Measurements from ENCODE around the gene ASB3. TPM values are rescaled to one million over a fixed set of nuclear protein-coding genes. Genes with fewer than 3 reads are reported as not detected.
"Not testable (repeated sequence)": the region's sequence is repeated elsewhere in the genome, so short reads cannot be mapped to it uniquely, and the experiment has no call there.

Gene ASB3
- total RNA-seq: 10 to 100 TPM; 29.6 to 31.7 TPM

- peak; percentile 95 for ATAC-seq (replicated peaks in 1 of 2)
- no peaks in the 10 kb centered on the region for H3K9me3 Mint-ChIP-seq
- H3K4me1 Mint-ChIP-seq (ENCODE audit: low read depth): peaks cover 52% of the 10 kb centered on the region
Observed at GRCh38 chr2:53786705-53787613, at the start of gene ASB3, which contains the start of gene ERLEC1. TSS of gene ASB3 (minus strand) at chr2:53786953. CDS start at chr2:53765572, 21,381 bp downstream. TSS of gene ERLEC1 (plus strand) at chr2:53787044. CDS start at chr2:53787211, 167 bp downstream.

GRCh38 chr2:53829980-53830290, 43.2 kb upstream of the ASB3 start:
- H3K36me3 Mint-ChIP-seq (ENCODE audit: insufficient read depth in 2 of 2); DNase-seq; H3K27ac Mint-ChIP-seq; H3K27me3 Mint-ChIP-seq (ENCODE audit: low read depth); H3K9me3 Mint-ChIP-seq; H3K4me3 Mint-ChIP-seq; ATAC-seq (replicated peaks in 1 of 2); H3K4me1 Mint-ChIP-seq (ENCODE audit: low read depth): not testable (repeated sequence)

More at GRCh38 chr2:53786705-53787613, at the start of gene ASB3, which contains the start of gene ERLEC1:
- H3K4me3 Mint-ChIP-seq: peak within 1 kb of the TSS; percentile 96 to 99
- H3K27me3 Mint-ChIP-seq (ENCODE audit: low read depth): no peaks in the 10 kb centered on the region
- peak; percentile 93 for DNase-seq
- peak within 1 kb of the TSS; percentile 93 for H3K27ac Mint-ChIP-seq
- H3K36me3 Mint-ChIP-seq (ENCODE audit: insufficient read depth in 2 of 2): peaks cover 9% of the 10 kb centered on the region in 2 donors

GRCh38 chr2:53829273-53829979, 42.7 kb upstream of the ASB3 start:
- DNase-seq (no peak), ATAC-seq (replicated peaks in 1 of 2) (no peak)
- H3K9me3 Mint-ChIP-seq: no peaks in the 10 kb centered on the region
- H3K4me3 Mint-ChIP-seq: no peak overlapping the region
- H3K27me3 Mint-ChIP-seq (ENCODE audit: low read depth): no peaks in the 10 kb centered on the region
- H3K27ac Mint-ChIP-seq: no peak overlapping the region
- H3K36me3 Mint-ChIP-seq (ENCODE audit: insufficient read depth in 2 of 2): peaks cover 2% of the 10 kb centered on the region in 2 donors
- no peaks in the 10 kb centered on the region for H3K4me1 Mint-ChIP-seq (ENCODE audit: low read depth)

- H3K27me3 Mint-ChIP-seq (ENCODE audit: low read depth): no peaks in the 10 kb centered on the region
- H3K9me3 Mint-ChIP-seq: no peaks in the 10 kb centered on the region
- peaks cover 0 to 2% of the 10 kb centered on the region in 2 donors for H3K36me3 Mint-ChIP-seq (ENCODE audit: insufficient read depth in 2 of 2)
- H3K4me3 Mint-ChIP-seq: no peak overlapping the region
- ATAC-seq (replicated peaks in 1 of 2) (no peak), DNase-seq (no peak)
- no peak overlapping the region for H3K27ac Mint-ChIP-seq
- no peaks in the 10 kb centered on the region for H3K4me1 Mint-ChIP-seq (ENCODE audit: low read depth)
Observed at GRCh38 chr2:53828331-53828730, 41.6 kb upstream of the ASB3 start.

- Mint-ChIP-seq H3K27me3 (ENCODE audit: low read depth) (no peaks in the 10 kb centered on the region), H3K36me3 (ENCODE audit: insufficient read depth in 2 of 2) (peaks cover 0 to 2% of the 10 kb centered on the region in 2 donors), H3K4me1 (ENCODE audit: low read depth) (no peaks in the 10 kb centered on the region), H3K9me3 (no peaks in the 10 kb centered on the region), H3K4me3 (no peak overlapping the region), H3K27ac (no peak overlapping the region)
- ATAC-seq (replicated peaks in 1 of 2): no peak
- DNase-seq: no peak
Observed at GRCh38 chr2:53827398-53828175, 40.8 kb upstream of the ASB3 start.

- Mint-ChIP-seq H3K4me3 (no peak overlapping the region), H3K36me3 (ENCODE audit: insufficient read depth in 2 of 2) (peaks cover 0 to 2% of the 10 kb centered on the region in 2 donors), H3K4me1 (ENCODE audit: low read depth) (no peaks in the 10 kb centered on the region), H3K27ac (no peak overlapping the region), H3K9me3 (no peaks in the 10 kb centered on the region), H3K27me3 (ENCODE audit: low read depth) (no peaks in the 10 kb centered on the region)
- ATAC-seq (replicated peaks in 1 of 2): no peak
- DNase-seq: no peak
Observed at GRCh38 chr2:53826587-53827397, 40.0 kb upstream of the ASB3 start.

GRCh38 chr2:53826030-53826410, 39.3 kb upstream of the ASB3 start:
- Mint-ChIP-seq H3K27me3 (ENCODE audit: low read depth) (no peaks in the 10 kb centered on the region), H3K27ac (no peak overlapping the region), H3K4me3 (no peak overlapping the region), H3K4me1 (ENCODE audit: low read depth) (no peaks in the 10 kb centered on the region), H3K9me3 (no peaks in the 10 kb centered on the region), H3K36me3 (ENCODE audit: insufficient read depth in 2 of 2) (peaks cover 0 to 2% of the 10 kb centered on the region in 2 donors)
- DNase-seq (no peak), ATAC-seq (replicated peaks in 1 of 2) (no peak)

- H3K4me1 Mint-ChIP-seq (ENCODE audit: low read depth); H3K27ac Mint-ChIP-seq; H3K9me3 Mint-ChIP-seq; H3K36me3 Mint-ChIP-seq (ENCODE audit: insufficient read depth in 2 of 2); H3K4me3 Mint-ChIP-seq; H3K27me3 Mint-ChIP-seq (ENCODE audit: low read depth); ATAC-seq (replicated peaks in 1 of 2): not testable (repeated sequence)
- peak; percentile 10 to 16 for DNase-seq
Observed at GRCh38 chr2:53823639-53824038, 36.9 kb upstream of the ASB3 start.

- ATAC-seq (replicated peaks in 1 of 2) (no peak), DNase-seq (no peak)
- no peaks in the 10 kb centered on the region for H3K4me1 Mint-ChIP-seq (ENCODE audit: low read depth)
- no peaks in the 10 kb centered on the region for H3K9me3 Mint-ChIP-seq
- H3K27me3 Mint-ChIP-seq (ENCODE audit: low read depth): no peaks in the 10 kb centered on the region
- peaks cover 0 to 9% of the 10 kb centered on the region in 2 donors for H3K36me3 Mint-ChIP-seq (ENCODE audit: insufficient read depth in 2 of 2)
- H3K27ac Mint-ChIP-seq: no peak overlapping the region
- H3K4me3 Mint-ChIP-seq: no peak overlapping the region
Observed at GRCh38 chr2:53821810-53822209, 35.1 kb upstream of the ASB3 start.

GRCh38 chr2:53820711-53821110, 34.0 kb upstream of the ASB3 start:
- DNase-seq (no peak), ATAC-seq (replicated peaks in 1 of 2) (no peak)
- Mint-ChIP-seq H3K9me3 (no peaks in the 10 kb centered on the region), H3K27me3 (ENCODE audit: low read depth) (no peaks in the 10 kb centered on the region), H3K4me3 (no peak overlapping the region), H3K36me3 (ENCODE audit: insufficient read depth in 2 of 2) (peaks cover 0 to 9% of the 10 kb centered on the region in 2 donors), H3K4me1 (ENCODE audit: low read depth) (no peaks in the 10 kb centered on the region), H3K27ac (no peak overlapping the region)

- Mint-ChIP-seq H3K27ac (no peak overlapping the region), H3K4me1 (ENCODE audit: low read depth) (no peaks in the 10 kb centered on the region), H3K4me3 (no peak overlapping the region), H3K36me3 (ENCODE audit: insufficient read depth in 2 of 2) (peaks cover 0 to 16% of the 10 kb centered on the region in 2 donors), H3K27me3 (ENCODE audit: low read depth) (no peaks in the 10 kb centered on the region), H3K9me3 (no peaks in the 10 kb centered on the region)
- ATAC-seq (replicated peaks in 1 of 2) (no peak), DNase-seq (no peak)
Observed at GRCh38 chr2:53820048-53820447, 33.3 kb upstream of the ASB3 start.

GRCh38 chr2:53819634-53820033, 32.9 kb upstream of the ASB3 start:
- DNase-seq (no peak), ATAC-seq (replicated peaks in 1 of 2) (no peak)
- Mint-ChIP-seq H3K4me3 (no peak overlapping the region), H3K4me1 (ENCODE audit: low read depth) (no peaks in the 10 kb centered on the region), H3K27ac (no peak overlapping the region), H3K27me3 (ENCODE audit: low read depth) (no peaks in the 10 kb centered on the region), H3K9me3 (no peaks in the 10 kb centered on the region), H3K36me3 (ENCODE audit: insufficient read depth in 2 of 2) (peaks cover 0 to 17% of the 10 kb centered on the region in 2 donors)
